ENCODE results near the gene CDH23.

DNA sequence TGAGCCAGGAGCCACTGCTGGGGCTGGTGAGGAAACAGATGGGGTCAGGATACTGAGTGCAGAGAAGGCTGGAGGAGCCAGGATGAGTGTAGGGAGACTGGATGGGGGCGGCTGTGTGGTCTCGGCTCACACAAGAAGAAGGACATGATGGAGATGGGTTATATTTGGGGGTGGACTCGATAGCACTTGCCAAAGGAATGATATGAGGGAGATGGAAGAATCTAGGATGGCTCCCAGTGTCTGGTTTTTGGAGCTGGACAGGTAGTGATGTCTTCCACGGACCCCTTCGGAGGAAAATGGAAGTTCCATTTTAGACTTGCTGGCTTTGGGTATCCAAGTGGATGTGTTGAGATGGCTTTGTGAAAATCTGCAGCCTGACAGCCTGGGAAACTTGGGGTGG, 83.9 kb downstream of the CDH23 start:
- TF ChIP-seq EZH2 (IDR thresholded peaks at IDR 0.05; ENCODE audit: low read length), result no peak
- TF ChIP-seq, protein P1, sequence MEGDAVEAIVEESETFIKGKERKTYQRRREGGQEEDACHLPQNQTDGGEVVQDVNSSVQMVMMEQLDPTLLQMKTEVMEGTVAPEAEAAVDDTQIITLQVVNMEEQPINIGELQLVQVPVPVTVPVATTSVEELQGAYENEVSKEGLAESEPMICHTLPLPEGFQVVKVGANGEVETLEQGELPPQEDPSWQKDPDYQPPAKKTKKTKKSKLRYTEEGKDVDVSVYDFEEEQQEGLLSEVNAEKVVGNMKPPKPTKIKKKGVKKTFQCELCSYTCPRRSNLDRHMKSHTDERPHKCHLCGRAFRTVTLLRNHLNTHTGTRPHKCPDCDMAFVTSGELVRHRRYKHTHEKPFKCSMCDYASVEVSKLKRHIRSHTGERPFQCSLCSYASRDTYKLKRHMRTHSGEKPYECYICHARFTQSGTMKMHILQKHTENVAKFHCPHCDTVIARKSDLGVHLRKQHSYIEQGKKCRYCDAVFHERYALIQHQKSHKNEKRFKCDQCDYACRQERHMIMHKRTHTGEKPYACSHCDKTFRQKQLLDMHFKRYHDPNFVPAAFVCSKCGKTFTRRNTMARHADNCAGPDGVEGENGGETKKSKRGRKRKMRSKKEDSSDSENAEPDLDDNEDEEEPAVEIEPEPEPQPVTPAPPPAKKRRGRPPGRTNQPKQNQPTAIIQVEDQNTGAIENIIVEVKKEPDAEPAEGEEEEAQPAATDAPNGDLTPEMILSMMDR (optimal IDR thresholded peaks at IDR 0.05 in 1 of 3, IDR thresholded peaks at IDR 0.05 in 1 of 3, conservative IDR thresholded peaks at IDR 0.05 in 1 of 3; ENCODE audit: extremely low read depth in 1 of 3, insufficient read depth in 2 of 3, low read length in 3 of 3), result no peak
